H1 (cell line): Measurements from ENCODE around the gene SMYD3. TPM values are rescaled to one million over a fixed set of nuclear protein-coding genes. Genes with fewer than 3 reads are reported as not detected.

ENCODE experiments used
- CTCF ChIA-PET: fragments of 300-600 bp; sonication (Branson Sonifier 250); formaldehyde crosslinking; loops from one replicate; lab custom pipeline; 2021; ENCODE audit not compliant: partially characterized antibody; lab: Charles Lee
- POLR2A ChIA-PET: fragments of 300-600 bp; sonication (Branson Sonifier 250); formaldehyde crosslinking; loops from one replicate; lab custom pipeline; 2021; ENCODE audit warnings: inconsistent platforms; ENCODE audit not compliant: partially characterized antibody; lab: Charles Lee
- DNase-seq, 2 experiments: peaks; one replicate each; pipeline versions ENCODE4 v3.0.0 to v3.0.0-alpha.2; 2010 to 2022; ENCODE audit warnings: low spot score in 2 of 2, low read depth in 1 of 2, mixed read lengths in 1 of 2
- FAIRE-seq: peaks from 2 replicates; lab custom pipeline; 2011; peaks lifted over from hg19 to GRCh38; lab: Jason Lieb, UNC
- H2AFZ ChIP-seq: 2 replicates; pipeline ENCODE4 v1.8.1; 2012; ENCODE audit warnings: low read length, inconsistent platforms
- H2AK5ac ChIP-seq: 2 replicates; pipeline ENCODE4 v1.6.1; 2013; ENCODE audit warnings: low read depth, low read length
- H2BK120ac ChIP-seq: replicated peaks from 2 replicates; pipeline ENCODE3; 2013; ENCODE audit warnings: low read depth, low read length, inconsistent platforms
- H2BK12ac ChIP-seq: 2 replicates; pipeline ENCODE4 v1.6.1; 2013; ENCODE audit warnings: low read depth, low read length
- H2BK15ac ChIP-seq: 2 replicates; pipeline ENCODE4 v1.6.1; 2013; ENCODE audit warnings: low read length
- H2BK20ac ChIP-seq: 2 replicates; pipeline ENCODE4 v1.6.1; 2013; ENCODE audit warnings: low read length
- H2BK5ac ChIP-seq: 2 replicates; pipeline ENCODE4 v1.6.1; 2013; ENCODE audit warnings: low read depth, low read length
- H3K14ac ChIP-seq: 2 replicates; pipeline ENCODE4 v1.6.1; 2013; ENCODE audit warnings: inconsistent platforms; ENCODE audit not compliant: insufficient read length
- H3K18ac ChIP-seq: 2 replicates; pipeline ENCODE4 v1.6.1; 2013; ENCODE audit warnings: low read length; ENCODE audit errors: extremely low read depth
- H3K23ac ChIP-seq: 2 replicates; pipeline ENCODE4 v1.6.1; 2013; ENCODE audit warnings: inconsistent platforms; ENCODE audit not compliant: insufficient read length
- H3K23me2 ChIP-seq: 2 replicates; pipeline ENCODE4 v1.6.1; 2013; ENCODE audit warnings: low read depth, low read length
- H3K27ac ChIP-seq: 2 replicates; pipeline ENCODE4 v1.6.1; 2011; ENCODE audit warnings: low read depth, low read length, inconsistent platforms
- H3K27me3 ChIP-seq, 4 experiments: replicated peaks in 1 of 4; 1 replicate in 1 of 4; 2 replicates in 3 of 4; pipeline versions ENCODE4 v1.6.1 to v1.8.1; 2011 to 2013; ENCODE audit warnings: low read length in 3 of 4, mild to moderate bottlenecking in 3 of 4, inconsistent platforms in 2 of 4, mixed read lengths in 2 of 4, moderate library complexity in 1 of 4; ENCODE audit not compliant: control insufficient read depth in 3 of 4, insufficient read depth in 3 of 4; ENCODE audit errors: extremely low read depth in 1 of 4
- H3K36me3 ChIP-seq, 4 experiments: 2 replicates each; pipeline versions ENCODE4 v1.6.1 to v1.8.1; 2011 to 2013; ENCODE audit warnings: mild to moderate bottlenecking in 4 of 4, low read length in 3 of 4, moderate library complexity in 2 of 4, control low read depth in 1 of 4, inconsistent platforms in 1 of 4; ENCODE audit not compliant: insufficient read depth in 4 of 4, control insufficient read depth in 2 of 4
- H3K4ac ChIP-seq: replicated peaks from 2 replicates; pipeline ENCODE3; 2013; ENCODE audit warnings: low read length, low read depth, mixed read lengths, inconsistent platforms; ENCODE audit not compliant: insufficient read length
- H3K4me1 ChIP-seq, 4 experiments: replicated peaks in 1 of 4; 1 replicate in 1 of 4; 2 replicates in 3 of 4; pipeline versions ENCODE4 v1.6.1 to v1.8.1; 2011 to 2013; ENCODE audit warnings: low read length in 3 of 4, inconsistent platforms in 2 of 4, mixed read lengths in 1 of 4; ENCODE audit not compliant: insufficient read depth in 4 of 4, control insufficient read depth in 3 of 4
- H3K4me2 ChIP-seq, 2 experiments: 2 replicates each; pipeline versions ENCODE4 v1.6.1 to v1.8.1; 2011 to 2013; ENCODE audit warnings: low read depth in 2 of 2, low read length in 2 of 2, control low read depth in 1 of 2, inconsistent platforms in 1 of 2, mild to moderate bottlenecking in 1 of 2; ENCODE audit not compliant: insufficient read depth in 1 of 2
- H3K4me3 ChIP-seq, 4 experiments: fragments of 200-600, 300-600 bp in 1 of 4; sonication (generic), shearing (Covaris generic), sonication (Bioruptor Twin) in 1 of 4; 2 replicates each; pipeline versions ENCODE4 v1.5.1 to v1.8.1; 2011 to 2016; ENCODE audit warnings: low read length in 4 of 4, low read depth in 3 of 4, control low read depth in 2 of 4, inconsistent platforms in 2 of 4, mild to moderate bottlenecking in 2 of 4, mixed read lengths in 1 of 4, moderate library complexity in 1 of 4; ENCODE audit not compliant: insufficient read depth in 2 of 4; ENCODE audit errors: extremely low read depth in 1 of 4
- H3K56ac ChIP-seq: replicated peaks from 2 replicates; pipeline ENCODE3; 2013; ENCODE audit warnings: low read depth, mild to moderate bottlenecking, mixed read lengths, low read length, inconsistent platforms; ENCODE audit not compliant: insufficient read length
- H3K79me1 ChIP-seq: 2 replicates; pipeline ENCODE4 v1.6.1; 2013; ENCODE audit warnings: low read depth, low read length, control low read depth
- H3K79me2 ChIP-seq, 2 experiments: 2 replicates each; pipeline versions ENCODE4 v1.6.1 to v1.8.1; 2012 to 2013; ENCODE audit warnings: low read length in 2 of 2, mild to moderate bottlenecking in 2 of 2, inconsistent platforms in 1 of 2; ENCODE audit not compliant: insufficient read depth in 2 of 2, control insufficient read depth in 1 of 2
- H3K9ac ChIP-seq, 4 experiments: replicated peaks in 1 of 4; 1 replicate in 1 of 4; 2 replicates in 3 of 4; pipeline versions ENCODE4 v1.6.1 to v1.8.1; 2011 to 2013; ENCODE audit warnings: low read depth in 3 of 4, low read length in 3 of 4, control low read depth in 2 of 4, mild to moderate bottlenecking in 2 of 4, moderate library complexity in 2 of 4, inconsistent platforms in 1 of 4; ENCODE audit errors: extremely low read depth in 1 of 4
- H3K9me3 ChIP-seq, 2 experiments: 2 replicates each; pipeline versions ENCODE4 v1.6.1 to v1.8.1; 2012 to 2013; ENCODE audit warnings: mild to moderate bottlenecking in 2 of 2, moderate library complexity in 2 of 2, control low read depth in 1 of 2, inconsistent platforms in 1 of 2, low read depth in 1 of 2, low read length in 1 of 2, mixed read lengths in 1 of 2; ENCODE audit not compliant: insufficient read depth in 2 of 2
- H4K20me1 ChIP-seq, 2 experiments: replicated peaks in 1 of 2; 2 replicates each; pipeline versions ENCODE3 to v1.8.1; 2011 to 2013; ENCODE audit warnings: inconsistent platforms in 2 of 2, low read length in 2 of 2, mild to moderate bottlenecking in 1 of 2; ENCODE audit not compliant: insufficient read depth in 2 of 2, control insufficient read depth in 1 of 2
- H4K5ac ChIP-seq: 2 replicates; pipeline ENCODE4 v1.6.1; 2013; ENCODE audit warnings: low read length, low read depth, mixed read lengths, inconsistent platforms; ENCODE audit not compliant: insufficient read length
- H4K8ac ChIP-seq: 2 replicates; pipeline ENCODE4 v1.8.0; 2013; ENCODE audit warnings: mild to moderate bottlenecking, moderate library complexity, low read length, inconsistent platforms; ENCODE audit not compliant: insufficient read depth; ENCODE audit errors: extremely low read depth
- H4K91ac ChIP-seq: replicated peaks from 2 replicates; pipeline ENCODE3; 2013; ENCODE audit warnings: low read length, mixed read lengths, inconsistent platforms; ENCODE audit not compliant: insufficient read length
- CEBPB ChIP-seq: IDR thresholded peaks from 2 replicates; pipeline ENCODE4 v1.6.1; 2012; ENCODE audit warnings: low read depth, low read length
- CTBP2 ChIP-seq: IDR thresholded peaks from 2 replicates; pipeline ENCODE4 v1.7.0; 2011; ENCODE audit warnings: borderline replicate concordance, mild to moderate bottlenecking, moderate library complexity, mixed read lengths, low read length; ENCODE audit not compliant: insufficient read depth, insufficient read length
- GTF2F1 ChIP-seq: IDR thresholded peaks from 2 replicates; pipeline ENCODE4 v1.6.1; 2012; ENCODE audit warnings: low read depth, low read length, improper control_type of control experiment, borderline replicate concordance
- KDM5A ChIP-seq: fragments of 200-600 bp; IDR thresholded peaks from 2 replicates; pipeline ENCODE4 v1.7.1; 2012; ENCODE audit warnings: mild to moderate bottlenecking, low read length, inconsistent platforms, mixed read lengths
- NRF1 ChIP-seq: IDR thresholded peaks from 2 replicates; pipeline ENCODE4 v1.6.1; 2011; ENCODE audit warnings: mild to moderate bottlenecking, low read depth, low read length, improper control_type of control experiment
- RAD21 ChIP-seq, 2 experiments: IDR thresholded peaks in 1 of 2; conservative IDR thresholded peaks in 1 of 2; 2 replicates each; pipeline ENCODE4 v1.6.1; 2011; ENCODE audit warnings: low read depth in 2 of 2, low read length in 2 of 2, improper control_type of control experiment in 1 of 2, inconsistent platforms in 1 of 2, mild to moderate bottlenecking in 1 of 2, moderate library complexity in 1 of 2
- RNF2 ChIP-seq: fragments of 200-900, 300-1000 bp; sonication (generic); IDR thresholded peaks from 2 replicates; pipeline ENCODE4 v1.7.1; 2016; ENCODE audit warnings: borderline replicate concordance, low read depth, mild to moderate bottlenecking, antibody characterized with exemption, low read length; ENCODE audit not compliant: poor library complexity, severe bottlenecking; ENCODE audit errors: missing control alignments
- SAP30 ChIP-seq: fragments of 300-600 bp; sonication (generic); IDR thresholded peaks from 2 replicates; pipeline ENCODE4 v1.7.1; 2012; ENCODE audit warnings: low read length, moderate library complexity, mild to moderate bottlenecking, inconsistent platforms; ENCODE audit not compliant: insufficient read depth, insufficient replicate concordance
- SIN3A ChIP-seq, 2 experiments: IDR thresholded peaks in 1 of 2; conservative IDR thresholded peaks in 1 of 2; 2 replicates each; pipeline ENCODE4 v1.6.1; 2011 to 2012; ENCODE audit warnings: low read length in 2 of 2, improper control_type of control experiment in 1 of 2, low read depth in 1 of 2, mild to moderate bottlenecking in 1 of 2
- SP1 ChIP-seq: IDR thresholded peaks from 2 replicates; pipeline ENCODE4 v1.6.1; 2011; ENCODE audit warnings: low read depth, low read length
- WGBS, 2 experiments: shearing (Covaris generic) in 1 of 2; methylation state at CpG; one replicate each; pipeline versions ENCODE4 v1.1.6 to v1.1.7; 2013 to 2015; ENCODE audit warnings: low lambda C conversion rate in 2 of 2, mixed read lengths in 2 of 2, inconsistent platforms in 1 of 2, low coverage in 1 of 2, missing lambda C conversion rate in 1 of 2; ENCODE audit not compliant: insufficient replicate concordance in 2 of 2, insufficient coverage in 1 of 2, insufficient read length in 1 of 2; ENCODE audit errors: extremely low coverage in 1 of 2, missing lambda C conversion rate in 1 of 2; 5-methylcytosine and 5-hydroxymethylcytosine counted together
- polyA plus RNA-seq, 7 experiments: library from polyadenylated mRNA; depleted of rRNA in 3 of 7; stranded (reverse) in 5 of 7; unstranded in 2 of 7; fragments of >200 nt in 5 of 7; fragments of 200-250 nt in 2 of 7; gene quantifications; 1 replicate in 5 of 7; 2 replicates in 1 of 7; 4 replicates in 1 of 7; pipeline versions ENCODE4 v1.2.1 to v1.2.3, GENCODE V29; 2011 to 2013; ENCODE audit warnings: missing spikeins in 2 of 7, mixed read lengths in 2 of 7
- total RNA-seq: library from RNA; stranded (reverse); fragmentation: NEBNext Ultra II Directional; extraction: Animal tissue kit (Norgen Biotek cat#: 25700); gene quantifications from 2 replicates; pipeline ENCODE4 v1.2.1, GENCODE V29; 2021

The SMYD3 gene
- total and polyA plus RNA-seq, 2 of the 8 experiments (the other 6 are each of a cell fraction or from before 2014, with no cell fraction given) = 17.3 to 25.4 TPM

DNA sequence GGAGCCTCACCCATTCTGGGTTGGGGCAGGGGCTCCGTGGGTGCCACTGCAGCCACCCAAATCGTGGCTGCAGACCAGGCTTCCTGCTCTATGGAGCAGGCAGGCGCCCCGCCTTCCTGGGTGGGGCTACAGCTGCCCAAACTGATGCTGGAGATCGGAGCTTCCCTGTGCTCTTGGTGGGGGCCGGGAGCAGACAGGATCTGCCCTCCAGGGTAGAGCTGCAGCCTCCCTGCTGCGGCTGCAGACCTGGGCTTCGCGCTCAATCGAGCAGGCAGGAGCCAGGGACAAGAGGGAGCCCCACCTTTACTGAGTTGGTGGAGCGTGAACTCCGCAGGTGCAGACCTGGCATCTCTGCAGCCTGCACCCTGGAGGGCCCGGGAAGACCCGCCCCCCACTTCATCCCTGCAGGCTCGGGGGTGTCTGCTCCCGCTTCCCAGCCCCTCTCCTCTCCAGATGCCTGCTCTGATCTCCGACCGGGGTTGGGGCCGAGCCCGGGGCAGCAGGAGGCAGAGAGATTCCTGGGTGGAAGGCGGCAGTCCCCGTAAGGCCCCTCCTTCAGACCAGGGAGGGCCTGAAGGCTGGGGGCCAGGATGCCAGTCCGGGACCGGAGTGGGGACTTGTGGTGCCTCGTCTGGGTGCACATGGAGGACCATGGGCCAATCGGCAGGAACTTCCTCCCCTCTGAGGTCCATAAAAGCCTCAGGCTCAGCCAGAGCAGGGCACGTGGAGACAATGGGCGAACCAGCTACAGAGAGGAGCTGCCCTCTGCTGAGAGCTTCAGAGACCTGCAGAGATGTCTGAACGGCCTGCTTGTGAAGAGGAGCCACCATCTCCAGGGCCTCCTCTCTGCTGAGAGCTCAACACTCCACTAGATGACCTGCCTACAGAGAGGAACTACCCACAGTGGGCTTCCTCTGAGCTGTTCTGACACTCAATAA lies 359.3 kb downstream of the SMYD3 start:
- FAIRE-seq (no peak), DNase-seq (no peak)
- Histone ChIP-seq H3K27me3 (no peaks in the 10 kb centered on the region), H3K9ac (no peak overlapping the region), H3K79me2 (no peaks in the 10 kb centered on the region), H3K23ac (no peak overlapping the region), H3K18ac (no peak overlapping the region), H3K56ac (no peak overlapping the region), H2BK5ac (no peak overlapping the region), H3K27ac (no peak overlapping the region), H3K36me3 (no peaks in the 10 kb centered on the region), H2AFZ (no peak overlapping the region), H3K9me3 (no peaks in the 10 kb centered on the region), H2BK120ac (no peak overlapping the region), H3K4me1 (peaks cover 0 to 2% (median 0%) of the 10 kb centered on the region in 4 experiments; a peak in 3 of 7 replicates), H2AK5ac (no peak overlapping the region), H3K4me3 (no peak overlapping the region), H4K20me1 (no peaks in the 10 kb centered on the region), H3K14ac (no peak overlapping the region), H2BK12ac (no peak overlapping the region), H4K5ac (no peak overlapping the region), H4K8ac (peak overlapping the region; percentile 29; the same call in 1 of the 2 replicates), H3K4ac (no peak overlapping the region), H2BK20ac (no peak overlapping the region), H2BK15ac (no peak overlapping the region), H3K23me2 (no peaks in the 10 kb centered on the region), H3K79me1 (no peaks in the 10 kb centered on the region), H3K4me2 (no peak overlapping the region), H4K91ac (no peak overlapping the region)
- 88% methylated on average over 19 of the region's 29 CpGs; no CpG with 5 or more reads in 1 of the 2 experiments for WGBS, 2 experiments
- POLR2A ChIA-PET = no interaction called here
- CTCF ChIA-PET = interaction anchor here (0.5 to 2.0 kb wide), 4 partner anchors 10 to 438 kb away, joined by 3 to 10 read pairs (median 3); no protein-coding TSS in a partner anchor
- TF ChIP-seq SIN3A (conservative IDR thresholded peaks at IDR 0.05 in 1 of 2, IDR thresholded peaks at IDR 0.05 in 1 of 2; ENCODE audit: low read depth in 1 of 2, low read length in 2 of 2) (no peak), RAD21 (IDR thresholded peaks at IDR 0.05 in 1 of 2, conservative IDR thresholded peaks at IDR 0.05 in 1 of 2; ENCODE audit: low read depth in 2 of 2, low read length in 2 of 2) (peak; percentile 42 to 54), KDM5A (no peak), GTF2F1 (no peak), CEBPB (no peak), RNF2 (no peak), SAP30 (no peak), CTBP2 (no peak), NRF1 (no peak), SP1 (no peak)
